Cortex of kidney (tissue), 1 donor: ENCODE data around the gene UBTD2.
"Not testable (repeated sequence)": the region's sequence is repeated elsewhere in the genome, so short reads cannot be mapped to it uniquely, and the experiment has no call there.

Experiments used
- DNase-seq: peaks from one replicate; lab custom pipeline; 2025; lab: John Stamatoyannopoulos, UW

UBTD2 gene

GRCh38 chr5:172251419-172251818 is 32.1 kb downstream of the UBTD2 start:
- DNase-seq = no peak

- no peak for DNase-seq
Measured at GRCh38 chr5:172248637-172249036, 34.9 kb downstream of the UBTD2 start.

GRCh38 chr5:172245703-172246125 is 37.9 kb downstream of the UBTD2 start:
- no peak for DNase-seq

GRCh38 chr5:172245046-172245445 is 38.5 kb downstream of the UBTD2 start:
- no peak for DNase-seq

GRCh38 chr5:172243302-172243701 is 40.3 kb downstream of the UBTD2 start:
- DNase-seq = no peak

- no peak for DNase-seq
Measured at GRCh38 chr5:172238334-172238733, 45.2 kb downstream of the UBTD2 start.

DNA sequence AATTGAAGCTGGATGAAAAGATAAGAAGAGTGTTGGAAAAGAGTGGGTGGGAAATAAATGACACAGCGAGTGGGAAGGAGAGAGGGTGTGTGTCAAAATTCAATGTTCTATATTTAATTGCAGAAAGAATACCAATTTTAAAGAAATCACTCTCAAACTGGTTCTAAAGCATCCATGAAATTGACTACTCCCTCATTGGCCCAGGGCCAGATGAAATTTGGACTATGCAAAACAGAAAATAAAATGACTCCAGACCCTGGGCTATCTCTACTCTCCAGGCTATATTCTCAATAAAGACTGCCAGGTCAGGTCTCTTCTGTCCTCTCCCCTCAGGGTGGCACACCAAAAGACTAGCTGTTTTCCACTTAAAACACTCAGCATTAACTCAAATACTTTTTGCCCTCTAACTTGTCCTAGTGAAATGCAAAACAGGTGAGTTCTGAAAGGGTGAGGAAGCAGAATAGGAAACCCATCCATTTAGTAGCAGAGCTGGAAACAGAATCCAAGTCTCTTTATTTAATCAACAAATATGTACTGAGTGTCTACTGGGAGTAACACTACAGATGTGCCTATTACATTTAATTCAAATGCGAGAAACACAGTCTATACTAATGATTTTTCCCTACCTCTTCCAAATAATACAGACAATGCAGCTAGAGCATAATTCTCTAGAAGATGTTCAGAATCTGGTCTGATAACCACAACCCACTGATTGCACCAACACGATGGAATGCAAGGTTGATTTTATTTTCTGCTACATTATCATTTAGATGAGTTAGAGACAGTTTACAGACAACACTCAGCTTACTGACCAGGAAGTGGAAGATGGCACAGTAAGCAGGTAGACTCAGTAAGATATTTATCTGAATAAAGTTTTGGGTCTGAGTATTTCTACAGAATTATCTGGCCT is 47.5 kb downstream of the UBTD2 start:
- DNase-seq = no peak

GRCh38 chr5:172235132-172235780 is 48.3 kb downstream of the UBTD2 start:
- DNase-seq = no peak

DNA sequence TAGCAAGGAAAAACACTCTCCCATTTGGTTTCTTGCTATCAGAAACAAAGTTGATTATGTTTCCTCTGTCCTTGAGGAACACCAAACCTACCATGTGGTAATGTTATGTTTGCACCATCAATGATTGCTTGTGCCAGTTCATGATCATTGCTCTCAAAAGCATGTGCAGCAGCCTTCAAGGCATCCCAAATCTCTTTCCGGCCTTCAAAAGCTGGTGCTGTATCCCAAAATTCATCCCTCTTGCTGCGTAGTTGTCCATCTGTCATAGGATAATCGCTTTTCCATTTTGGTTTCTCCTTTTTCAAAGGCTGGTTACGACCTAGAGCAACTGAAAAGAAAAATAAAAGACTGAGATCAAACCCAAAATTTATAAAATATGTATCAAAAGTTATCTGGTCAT is 49.5 kb downstream of the UBTD2 start:
- no peak for DNase-seq

GRCh38 chr5:172229904-172230303 is 53.7 kb downstream of the UBTD2 start:
- DNase-seq = no peak

- no peak for DNase-seq
Measured at GRCh38 chr5:172224996-172225395, 58.6 kb downstream of the UBTD2 start.

GRCh38 chr5:172223901-172224873 is 59.4 kb downstream of the UBTD2 start:
- DNase-seq = no peak

DNA sequence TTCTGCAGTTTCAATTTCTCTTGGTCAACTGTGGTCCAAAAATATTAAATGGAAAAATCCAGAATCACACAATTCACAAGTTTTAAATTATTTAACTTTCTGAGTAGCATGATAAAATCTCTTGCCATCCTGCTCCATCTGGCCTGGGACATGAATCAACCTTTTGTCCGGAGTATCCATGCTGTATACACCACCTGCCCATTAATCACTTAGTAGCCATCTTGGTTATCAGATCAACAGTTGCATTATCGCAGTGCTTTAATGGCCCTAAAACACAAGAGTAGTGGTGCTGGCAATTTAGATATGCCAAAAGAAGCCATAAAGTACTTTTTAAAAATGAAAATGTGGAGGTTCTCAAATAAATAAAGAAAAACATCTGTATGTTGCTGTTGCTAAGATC is 64.3 kb downstream of the UBTD2 start:
- DNase-seq = no peak

DNA sequence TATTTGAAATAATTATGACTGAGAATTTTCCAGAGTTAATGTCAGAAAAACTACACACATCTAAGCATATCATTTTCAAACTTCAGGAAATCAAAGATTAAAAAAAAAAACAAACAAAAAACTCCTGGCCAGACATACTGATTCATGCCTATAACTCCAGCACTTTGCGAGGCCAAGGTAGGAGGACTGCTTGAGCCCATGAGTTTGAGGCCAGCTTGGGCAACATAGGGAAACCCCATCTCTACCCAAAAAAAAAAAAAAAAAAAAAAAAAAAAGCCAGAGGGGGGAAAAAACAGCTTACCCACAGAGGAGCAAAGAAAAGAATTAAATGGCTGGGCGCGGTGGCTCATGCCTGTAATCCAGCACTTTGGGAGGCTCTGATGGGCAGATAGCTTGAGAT is 67.2 kb downstream of the UBTD2 start:
- DNase-seq = no peak

GRCh38 chr5:172213126-172213525 is 70.4 kb downstream of the UBTD2 start:
- DNase-seq = no peak

GRCh38 chr5:172211676-172212075 is 71.9 kb downstream of the UBTD2 start:
- no peak for DNase-seq

- DNase-seq = no peak
Measured at GRCh38 chr5:172209714-172210113, 73.8 kb downstream of the UBTD2 start.

DNA sequence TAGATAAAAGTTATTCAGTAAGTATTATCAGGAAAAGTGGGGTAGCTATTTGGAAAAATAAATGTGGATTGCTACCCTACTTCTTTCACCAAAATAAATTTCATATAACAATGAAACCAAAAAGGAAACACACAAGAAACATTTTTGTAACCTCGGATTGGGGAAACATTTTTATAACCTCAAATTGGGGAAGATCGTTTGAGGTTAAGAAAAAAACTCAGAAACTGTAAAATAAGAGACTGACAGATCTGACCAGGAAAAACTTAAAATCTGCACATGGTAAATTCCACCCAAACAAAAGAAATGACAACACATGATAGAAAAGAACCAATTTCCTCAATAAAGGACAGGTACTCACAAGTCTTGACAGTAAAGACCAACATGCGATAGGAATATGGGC is 76.1 kb downstream of the UBTD2 start:
- no peak for DNase-seq

GRCh38 chr5:172205984-172206383 is 77.6 kb downstream of the UBTD2 start:
- DNase-seq = not testable (repeated sequence)

DNA sequence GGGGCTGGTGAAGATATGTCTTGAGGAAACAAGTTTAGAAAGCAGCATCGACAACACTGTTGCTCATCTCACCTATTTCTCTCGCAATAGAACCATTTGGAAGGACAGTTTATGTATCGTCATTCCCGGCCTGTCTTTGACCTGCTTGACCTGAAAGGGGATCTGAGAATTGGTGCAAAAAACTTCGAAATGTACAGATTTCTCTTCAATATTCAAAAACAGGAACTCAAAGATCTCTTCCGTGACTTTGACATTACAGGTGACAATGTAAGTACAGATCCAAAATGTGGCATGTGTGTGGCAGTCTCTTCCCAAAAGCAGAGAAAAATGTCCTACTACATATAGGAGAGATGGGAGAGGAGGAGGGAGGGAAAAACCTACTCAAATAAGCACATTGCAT is 83.1 kb downstream of the UBTD2 start:
- no peak for DNase-seq

- no peak for DNase-seq
Measured at GRCh38 chr5:172199446-172199845, 84.1 kb downstream of the UBTD2 start.

DNA sequence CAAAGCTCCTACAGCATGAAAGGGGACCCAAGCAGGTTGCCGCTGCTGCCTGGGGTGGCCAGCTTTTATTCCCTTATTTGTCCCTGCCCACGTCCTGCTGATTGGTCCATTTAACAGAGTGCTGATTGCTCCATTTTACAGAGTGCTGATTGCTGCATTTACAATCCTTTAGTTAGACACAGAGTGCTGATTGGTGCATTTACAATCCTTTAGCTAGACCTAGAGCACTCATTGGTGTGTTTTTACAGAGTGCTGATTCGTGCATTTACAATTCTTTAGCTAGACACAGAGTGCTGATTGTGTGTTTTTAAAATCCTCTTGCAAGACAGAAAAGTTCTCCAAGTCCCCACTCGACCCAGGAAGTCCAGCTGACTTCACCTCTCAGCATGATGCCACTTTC is 85.8 kb downstream of the UBTD2 start:
- not testable (repeated sequence) for DNase-seq
